Stimulated activated CD4-positive, alpha-beta T cell treated with anti-CD3 and anti-CD28 coated beads, TNF-alpha, amount 100 ng/mL, for 24 hours (primary cell): ENCODE measurements around the gene HINT2.

ENCODE experiments used
- DNase-seq, 3 experiments: peaks; one replicate each; pipeline ENCODE4 v3.0.0-alpha.2; 2020; ENCODE audit warnings: low read depth in 3 of 3

The HINT2 gene

DNA sequence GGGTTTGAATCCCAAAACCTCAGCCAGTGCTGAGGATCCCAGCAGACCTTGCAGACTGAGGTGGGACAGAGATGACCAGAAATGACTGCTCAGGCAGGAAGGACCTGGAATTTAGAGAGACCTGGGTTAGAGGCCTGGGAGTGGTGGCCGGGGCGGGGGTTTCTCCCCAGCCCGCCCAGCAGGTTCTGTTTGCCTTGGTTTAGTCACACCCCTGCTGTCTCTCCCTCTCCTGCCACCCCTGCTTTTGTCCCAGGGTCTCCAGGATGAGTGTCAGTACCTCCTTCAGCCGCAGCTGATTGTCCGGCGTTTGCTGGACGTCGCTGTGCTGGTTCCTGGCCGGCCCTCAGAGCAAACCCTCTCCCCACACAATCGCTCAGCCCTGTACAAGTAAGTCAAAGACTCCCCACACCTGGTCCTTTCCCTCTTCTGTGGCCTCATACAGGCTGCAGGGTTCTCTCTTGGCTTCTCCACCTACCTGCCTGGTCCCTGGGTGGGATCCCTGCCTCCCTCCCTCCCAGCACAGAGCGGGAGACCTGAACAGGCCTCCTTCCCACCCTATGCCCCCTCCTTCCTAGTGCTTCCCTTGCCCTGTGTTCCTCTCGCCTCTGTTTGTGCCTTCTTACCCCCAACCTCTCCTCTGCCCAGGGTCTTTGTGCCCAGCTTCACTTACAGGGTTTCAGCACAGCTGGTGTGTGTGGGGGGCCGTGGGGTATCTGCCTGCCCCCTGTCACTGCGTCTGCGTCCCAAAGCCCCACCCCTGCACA lies 26.2 kb upstream of the HINT2 start:
- no peak for DNase-seq

DNA sequence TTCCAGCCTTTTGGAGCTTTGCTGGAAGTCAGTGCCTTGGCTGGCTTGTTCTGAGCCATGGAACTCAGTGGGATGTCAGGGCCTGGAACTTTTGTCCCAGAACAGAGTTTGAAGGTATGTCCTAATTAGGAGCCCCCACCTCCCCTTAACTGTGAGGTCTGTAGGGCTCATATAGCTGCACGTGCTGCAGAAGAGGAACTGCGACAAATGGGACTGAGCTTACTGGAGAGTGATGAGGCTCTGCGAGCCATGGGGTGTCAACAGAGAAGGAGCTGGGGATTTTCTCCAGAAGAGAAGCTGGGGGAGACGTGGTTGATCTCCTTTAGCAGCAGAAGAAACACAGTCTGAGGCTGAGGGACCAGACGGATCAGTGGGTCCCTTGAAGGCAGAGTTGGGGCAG lies 25.1 kb upstream of the HINT2 start:
- DNase-seq, result no peak

DNA sequence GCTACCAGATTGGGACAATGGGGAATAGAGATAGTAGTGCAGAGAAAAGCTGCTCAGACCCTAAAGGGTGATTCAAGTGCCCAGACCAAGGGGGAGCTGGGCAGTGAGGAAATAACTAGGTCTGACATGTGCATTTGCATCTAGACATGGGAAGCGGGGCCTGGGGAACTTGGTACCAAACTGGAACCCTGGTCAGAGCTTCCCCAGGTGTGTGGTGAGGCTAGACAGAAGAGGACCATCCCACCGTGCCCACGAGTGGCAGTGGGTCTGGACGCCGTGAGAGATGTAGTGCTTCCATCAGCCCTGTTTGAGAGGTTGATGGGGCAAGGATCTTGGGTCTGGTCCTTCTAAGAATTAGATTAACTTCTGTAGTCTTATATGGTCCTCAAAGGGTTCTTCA lies 21.8 kb upstream of the HINT2 start:
- DNase-seq, result no peak

DNA sequence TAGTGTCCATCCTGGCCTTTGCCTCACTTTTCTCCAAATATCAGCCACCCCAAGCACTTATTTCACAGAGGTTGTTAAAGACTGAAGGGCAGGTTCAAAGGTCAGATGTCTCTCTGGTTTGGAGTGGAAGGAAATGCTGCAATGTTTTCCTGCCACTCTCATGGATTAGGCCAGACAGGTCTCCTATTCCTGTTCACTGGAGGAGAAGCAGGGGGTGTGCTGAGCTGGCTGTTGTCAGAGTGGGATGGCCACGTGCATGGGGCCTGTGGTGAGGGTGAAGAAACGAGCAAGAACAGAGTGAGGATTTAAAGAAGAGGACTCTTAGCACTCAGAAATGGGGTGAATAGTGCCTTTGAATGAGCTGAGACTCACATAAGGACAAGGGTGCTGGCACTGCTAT lies 20.9 kb upstream of the HINT2 start:
- DNase-seq, result no peak

DNA sequence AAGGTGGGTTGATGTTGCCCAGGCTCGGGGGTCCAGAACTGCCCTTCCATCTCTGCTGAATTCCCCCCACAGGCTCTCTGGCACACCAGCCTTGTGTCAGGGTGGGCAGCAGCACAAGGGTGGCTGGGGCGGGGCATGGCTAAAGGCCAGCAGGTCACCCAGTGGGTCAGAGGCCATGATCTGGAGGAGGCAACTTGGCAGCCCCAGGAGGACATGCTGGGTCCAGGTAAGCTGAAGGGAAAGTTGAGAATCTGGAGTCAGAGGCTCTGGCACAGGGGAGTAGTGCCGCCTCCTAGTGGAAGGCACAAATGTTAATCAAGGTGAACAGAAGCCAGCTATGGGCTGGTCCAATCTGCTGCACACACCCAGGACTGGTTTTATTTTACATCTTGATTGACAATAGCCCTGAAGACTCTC lies 20.4 kb upstream of the HINT2 start:
- no peak for DNase-seq

DNA sequence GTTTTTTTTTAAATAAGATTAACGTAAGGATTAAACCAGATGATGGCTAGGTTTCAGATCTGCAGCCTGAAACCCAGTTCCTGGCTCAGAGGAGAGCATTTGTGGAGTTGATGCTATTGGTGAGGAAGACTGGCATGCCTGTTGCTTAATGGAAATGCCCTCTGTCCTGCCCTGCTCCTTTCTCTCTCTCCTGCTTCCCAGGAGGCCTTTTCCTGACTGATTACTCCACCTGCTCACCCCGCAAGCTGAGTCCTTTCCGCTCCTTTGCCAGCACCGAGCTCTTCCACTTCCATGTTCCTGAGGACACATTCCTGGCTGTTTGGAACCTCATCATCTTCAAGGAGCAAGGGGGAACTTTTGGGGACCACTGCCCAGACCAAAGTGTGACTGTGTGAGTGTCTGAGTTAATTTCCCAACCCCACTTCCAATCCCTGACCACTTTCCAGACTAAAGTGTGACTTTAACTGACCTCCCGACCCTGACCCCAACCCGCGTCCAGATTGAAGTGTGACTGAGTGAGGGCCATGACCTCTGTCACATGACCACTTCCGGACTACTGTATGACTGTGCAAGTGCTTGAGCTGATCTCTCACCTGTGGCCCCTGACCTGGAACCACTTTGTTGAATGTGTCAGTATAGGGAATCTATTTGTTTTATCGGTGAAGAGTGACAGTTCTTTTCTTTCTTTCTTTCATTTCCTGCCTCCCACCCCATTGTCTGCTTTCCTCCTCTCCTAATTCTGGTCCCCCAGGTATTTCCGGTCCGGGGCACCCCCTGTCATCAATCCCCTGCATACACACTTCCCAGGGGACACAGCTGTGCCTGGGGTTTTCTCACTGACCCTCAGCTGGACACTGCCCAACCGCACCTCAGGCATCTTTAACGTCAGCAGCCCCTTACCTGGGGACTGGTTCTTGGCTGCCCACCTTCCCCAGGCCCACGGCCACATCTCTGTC lies 19.7 kb upstream of the HINT2 start:
- no peak for DNase-seq

DNA sequence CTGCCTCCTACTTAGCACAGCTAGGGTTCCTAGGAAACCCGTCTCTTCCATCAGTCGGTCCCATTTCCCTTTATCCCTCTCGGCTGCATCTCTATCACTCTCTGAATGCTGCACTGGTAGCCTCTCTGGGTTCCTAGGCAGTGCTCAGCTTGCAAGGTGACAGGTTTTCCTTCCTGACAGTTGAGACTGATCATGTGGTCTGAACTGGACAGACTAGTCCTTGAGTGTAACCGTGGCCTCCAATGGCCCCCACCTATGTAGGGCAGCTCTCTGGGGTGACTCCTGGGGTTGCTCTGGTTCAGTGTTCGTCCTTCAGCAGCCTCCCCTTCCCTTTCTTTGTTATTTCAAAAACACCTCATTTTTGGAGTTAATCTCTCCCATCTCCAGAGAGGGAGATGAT lies 18.0 kb upstream of the HINT2 start:
- DNase-seq, result no peak

DNA sequence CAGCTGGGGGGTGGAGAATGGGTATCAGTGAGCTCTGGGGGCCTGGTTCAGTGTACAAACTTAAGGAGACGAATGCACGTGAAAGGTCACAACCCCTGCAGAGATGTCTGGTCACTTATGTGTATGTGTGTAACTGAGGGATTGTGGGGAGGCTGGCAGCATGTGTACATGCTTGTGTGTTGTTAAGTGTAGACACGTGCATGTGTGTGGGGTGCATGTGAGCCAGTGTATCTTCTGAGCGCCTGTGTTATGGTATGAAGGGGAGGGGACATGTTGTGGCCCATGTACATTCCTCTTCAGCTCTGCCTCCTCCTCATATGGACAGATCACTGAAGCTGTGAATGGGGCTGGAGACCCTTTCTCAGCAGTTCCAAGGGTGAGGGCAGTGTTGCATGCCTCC lies 16.2 kb upstream of the HINT2 start:
- DNase-seq, result no peak

DNA sequence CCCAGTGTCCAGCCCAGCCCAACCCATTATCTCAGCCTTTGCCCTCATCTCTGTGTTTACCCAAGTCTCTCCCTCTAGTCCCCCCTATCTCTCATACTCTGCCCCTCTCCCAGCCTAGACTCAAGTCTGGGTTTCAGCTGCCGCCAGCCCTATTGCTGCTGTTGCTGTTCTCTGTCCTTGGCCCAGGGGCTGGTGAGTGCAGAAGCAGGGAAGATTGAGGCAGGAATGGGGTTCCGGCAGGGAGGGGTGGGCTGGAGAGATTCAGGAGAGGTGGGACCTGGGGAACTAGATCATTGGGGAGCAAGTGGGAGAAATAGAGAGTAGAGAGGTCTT lies 14.9 kb upstream of the HINT2 start:
- DNase-seq, result no peak

DNA sequence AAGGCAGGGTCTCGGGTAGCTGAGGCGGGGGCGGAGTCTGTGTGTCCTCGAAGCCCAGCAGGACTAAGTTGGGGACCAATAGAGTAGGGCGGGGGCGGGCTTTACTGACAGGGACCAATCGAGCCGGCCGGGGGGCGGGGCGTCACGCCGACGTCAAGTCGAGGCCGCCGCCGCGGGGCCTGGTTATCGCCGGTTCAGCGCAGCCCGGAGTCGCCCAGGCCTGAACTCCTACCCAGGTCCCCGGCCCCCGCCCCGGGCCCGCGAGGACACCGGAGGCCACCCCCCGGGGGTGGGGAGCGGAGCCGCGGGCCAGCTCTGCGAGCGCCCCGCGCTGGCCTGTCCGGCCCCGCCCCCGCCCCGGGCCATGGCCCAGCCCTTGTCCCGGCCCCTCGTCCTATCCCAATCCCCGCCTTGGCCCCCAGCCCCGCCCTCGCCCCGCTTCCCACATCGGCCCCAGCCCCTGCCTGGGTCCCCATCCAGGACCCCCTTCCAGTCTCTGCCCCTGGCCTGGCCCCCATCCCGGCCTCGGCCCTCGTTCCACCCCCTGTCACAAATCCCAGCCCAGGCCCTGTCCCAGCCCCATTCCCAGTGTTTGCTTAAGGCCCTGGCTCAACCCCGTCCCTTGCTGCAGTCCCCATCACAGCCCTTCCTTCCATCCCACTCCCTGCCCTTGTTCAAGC lies 14.4 kb upstream of the HINT2 start, which contains the start of gene TMEM8B:
TMEM8B (plus strand) TSS at position 145 of the 680 bp plus-strand sequence; CDS start at position 365, 220 bp downstream.
- DNase-seq, result peak; percentile 87 to 96 (median 90)

DNA sequence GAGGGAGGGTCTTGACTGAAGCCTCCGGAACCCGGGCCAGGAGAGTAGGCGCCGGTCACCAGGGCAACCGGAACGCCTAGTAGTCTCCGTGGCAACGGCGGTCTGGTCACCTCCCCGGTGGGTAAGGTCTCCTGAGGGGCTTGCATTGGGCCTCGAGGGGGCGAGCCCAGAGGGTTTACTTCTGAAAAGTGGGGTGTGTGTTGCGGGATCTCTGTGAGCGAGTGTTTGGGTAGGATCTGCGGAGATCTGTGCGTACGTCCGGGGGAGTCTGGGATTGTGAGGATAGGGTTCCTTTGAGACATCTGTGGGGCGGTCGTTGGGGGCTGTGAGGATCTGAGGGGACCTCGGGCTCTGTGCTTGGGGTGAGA lies 13.9 kb upstream of the HINT2 start, which contains the start of gene FAM221B:
FAM221B (minus strand) TSS at position 17 of the 368 bp plus-strand sequence. CDS start 2,571 bp downstream, outside the sequence.
- DNase-seq, result peak in 1 of 3 experiments; percentile 24

DNA sequence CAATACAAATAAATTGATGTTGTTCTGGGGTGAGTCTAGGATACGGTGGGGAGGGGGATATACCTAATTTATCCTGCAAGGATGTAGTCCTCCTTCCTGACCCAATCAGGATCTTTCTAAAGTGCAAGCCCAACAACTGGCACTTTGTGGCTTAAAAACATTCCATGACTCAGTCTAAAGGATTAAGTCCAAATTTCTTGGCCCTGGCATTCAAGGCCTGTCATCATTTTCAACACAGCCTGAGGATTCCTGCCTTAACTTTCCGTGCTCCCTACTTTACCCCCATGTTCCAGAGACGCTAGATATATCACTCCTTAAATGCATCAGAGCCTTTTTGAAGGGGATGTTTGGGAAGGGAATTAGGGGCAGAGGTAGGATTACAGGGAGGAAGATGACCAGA lies 12.6 kb upstream of the HINT2 start:
- DNase-seq, result no peak

DNA sequence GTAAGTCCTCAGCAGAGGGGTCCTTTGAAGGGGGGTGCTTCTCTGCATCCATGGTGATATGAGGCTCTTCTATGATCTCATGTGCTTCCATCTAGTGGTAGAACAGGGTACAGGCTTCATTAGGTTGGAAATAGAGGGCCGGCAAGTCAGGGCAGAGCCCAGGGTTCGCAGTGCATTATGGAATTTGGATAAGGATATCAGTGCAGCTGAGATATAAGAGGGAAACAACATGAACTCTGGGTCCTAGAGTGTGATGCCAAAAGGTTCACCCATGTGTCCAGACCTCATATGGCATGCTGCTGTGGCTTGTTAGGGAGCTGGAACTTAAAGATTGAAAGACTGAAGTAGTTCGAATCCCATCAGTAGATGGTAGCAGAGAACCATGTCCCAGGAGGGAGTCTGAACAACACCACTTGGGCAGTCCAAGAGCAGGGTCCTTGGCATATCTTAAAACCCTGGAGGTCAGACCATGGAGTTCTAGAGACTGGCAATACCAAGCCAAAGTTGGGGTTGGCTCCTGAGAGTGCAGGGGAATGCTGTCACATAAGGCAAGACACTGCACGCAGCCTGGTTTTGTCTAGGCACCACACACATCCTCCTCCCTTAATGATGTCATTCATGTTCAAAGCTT lies 11.3 kb upstream of the HINT2 start:
- DNase-seq, result no peak

DNA sequence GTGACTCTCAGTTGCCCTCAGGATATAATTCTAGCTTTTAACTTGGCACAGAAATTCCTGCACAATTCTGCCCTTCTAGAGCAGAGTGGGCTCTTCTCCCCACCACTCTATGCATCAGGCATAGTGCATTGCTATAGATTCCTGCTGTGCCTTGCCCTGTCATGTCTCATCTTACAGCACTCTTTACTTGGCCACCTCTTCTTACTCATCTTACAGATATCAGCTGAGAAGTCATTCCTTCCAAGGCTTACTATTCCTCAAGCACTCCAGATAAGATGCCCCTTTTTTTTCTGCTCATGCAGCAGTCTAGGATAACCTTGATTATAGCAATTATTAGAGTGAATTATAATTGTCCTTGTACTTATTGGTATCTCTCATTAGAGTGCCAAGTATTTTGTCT lies 8.1 kb upstream of the HINT2 start:
- DNase-seq, result no peak

DNA sequence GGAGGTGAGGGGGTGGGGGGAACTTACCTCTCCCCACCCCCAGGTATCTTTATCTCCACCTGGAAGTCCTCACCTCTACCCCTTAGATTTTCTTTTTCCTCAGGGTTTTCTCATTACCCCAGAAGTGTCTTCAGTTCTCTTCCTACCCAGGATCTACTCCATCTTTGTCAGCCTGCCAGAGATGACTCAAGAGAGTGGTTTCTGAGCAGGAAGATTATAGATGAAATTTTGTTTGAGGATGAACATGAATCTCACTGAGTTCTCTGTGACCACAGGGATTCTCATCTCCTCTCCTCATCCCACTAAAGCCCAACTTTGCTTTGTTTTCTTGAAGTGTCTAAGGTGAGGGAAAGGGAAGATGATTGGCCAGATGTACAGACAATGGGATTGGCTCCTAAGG lies 5.2 kb upstream of the HINT2 start:
- DNase-seq, result no peak

DNA sequence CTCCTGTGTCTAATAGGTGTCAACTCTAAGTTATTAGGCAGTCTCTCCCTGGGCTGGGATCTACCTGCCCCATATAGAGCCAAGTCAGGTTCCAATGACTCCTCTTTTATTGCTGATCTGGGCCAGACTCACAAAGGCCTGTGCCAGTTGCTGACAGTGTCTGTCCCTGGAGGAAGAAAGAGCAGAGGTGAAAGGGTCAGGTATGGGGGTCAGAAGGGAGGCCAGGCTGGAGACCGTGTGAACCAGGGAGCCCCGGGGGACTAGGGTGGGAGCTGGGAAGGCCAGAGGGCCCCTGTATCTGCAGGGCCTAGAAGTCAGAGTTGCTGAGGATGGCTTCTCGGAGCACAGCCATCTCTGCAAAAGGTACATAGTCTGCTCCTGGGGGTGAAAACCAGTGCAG lies 3.5 kb upstream of the HINT2 start:
- DNase-seq, result no peak

DNA sequence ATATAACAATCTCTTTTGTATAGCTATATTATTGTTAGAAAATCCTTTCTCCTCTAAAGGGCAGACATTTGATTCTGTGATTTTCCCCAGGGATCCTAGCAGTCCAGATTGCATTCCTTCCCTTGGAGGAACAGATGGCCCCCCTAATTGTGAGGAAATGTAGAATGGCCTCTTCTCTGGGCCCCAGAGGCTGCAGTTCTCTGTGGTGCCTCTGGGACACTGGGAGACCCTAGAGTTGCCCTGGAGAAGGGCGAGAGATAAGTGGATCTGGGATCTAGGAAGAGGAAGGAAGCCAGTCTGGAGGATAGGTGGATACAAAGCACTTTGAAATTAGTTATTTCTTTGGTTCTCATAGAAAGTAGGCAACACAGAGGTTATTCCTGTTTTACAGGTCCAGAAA lies 1.9 kb upstream of the HINT2 start:
- DNase-seq, result no peak

DNA sequence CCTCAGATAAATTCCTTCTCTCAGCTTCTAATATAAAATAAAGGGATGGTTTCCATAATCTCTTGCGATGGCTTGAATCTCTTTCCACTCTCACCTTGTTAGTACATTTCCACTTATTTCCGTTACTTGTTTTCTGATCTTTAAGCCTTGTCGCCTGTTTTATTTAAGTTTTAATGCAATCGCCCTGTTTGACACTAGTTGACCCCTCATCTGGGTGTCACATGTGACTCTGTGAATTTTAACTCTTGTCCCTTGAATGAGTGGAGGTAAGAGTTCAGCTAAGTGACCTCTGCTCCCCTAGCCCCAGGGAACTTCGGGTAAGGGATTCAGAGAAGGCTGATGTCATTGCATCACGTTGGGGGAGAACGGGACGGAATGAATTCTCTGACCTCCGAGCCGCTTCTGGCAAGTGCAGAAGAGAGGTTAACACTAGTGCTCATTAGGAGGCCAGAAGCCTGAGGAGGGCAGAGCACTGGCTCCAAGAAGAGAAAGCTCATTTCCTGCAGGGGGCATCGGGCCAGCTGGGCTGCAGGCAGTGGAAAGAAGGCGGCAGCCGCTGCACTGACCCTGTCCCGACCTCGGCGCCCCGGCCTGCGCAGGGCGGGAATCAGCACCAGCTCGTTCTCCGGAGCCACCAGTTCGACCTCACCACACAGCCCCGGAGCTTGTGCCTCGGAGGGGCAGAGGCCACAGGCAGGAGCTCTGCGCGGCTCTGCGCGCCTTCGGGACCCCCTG lies 569 bp downstream of the HINT2 start:
- DNase-seq, result peak in 1 of 3 experiments; percentile 32

DNA sequence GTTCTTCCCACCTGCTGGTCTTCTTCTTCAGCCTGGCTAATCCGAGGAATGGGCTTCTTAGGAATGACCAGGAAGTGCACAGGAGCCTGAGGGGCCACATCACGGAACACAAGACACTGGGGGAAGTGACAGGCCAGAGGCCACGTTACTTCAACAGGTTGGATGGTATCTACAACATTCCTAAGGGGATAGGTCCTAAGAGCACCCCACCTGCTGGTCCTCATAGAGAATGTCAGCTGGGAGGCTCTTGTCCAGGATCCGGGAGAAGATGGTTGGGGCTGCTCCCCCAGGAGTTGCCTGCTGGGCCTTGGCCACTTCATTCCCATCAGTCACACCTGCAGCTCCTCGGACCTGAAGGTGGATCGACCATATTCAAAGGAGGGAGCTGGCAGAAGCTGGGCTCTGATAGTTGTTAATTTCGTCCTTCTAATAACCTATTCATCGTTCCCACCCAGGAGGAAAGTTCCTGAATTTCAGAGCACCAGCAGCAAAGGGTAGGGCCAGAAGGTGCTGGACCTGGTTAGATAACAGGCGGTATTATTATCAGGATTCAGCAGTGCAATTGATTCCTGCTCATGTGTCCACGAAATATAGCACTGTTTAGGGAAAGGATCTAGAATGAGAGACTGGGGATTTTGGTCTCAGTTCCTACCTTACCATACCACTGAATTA lies 1.3 kb downstream of the HINT2 start:
- no peak for DNase-seq

DNA sequence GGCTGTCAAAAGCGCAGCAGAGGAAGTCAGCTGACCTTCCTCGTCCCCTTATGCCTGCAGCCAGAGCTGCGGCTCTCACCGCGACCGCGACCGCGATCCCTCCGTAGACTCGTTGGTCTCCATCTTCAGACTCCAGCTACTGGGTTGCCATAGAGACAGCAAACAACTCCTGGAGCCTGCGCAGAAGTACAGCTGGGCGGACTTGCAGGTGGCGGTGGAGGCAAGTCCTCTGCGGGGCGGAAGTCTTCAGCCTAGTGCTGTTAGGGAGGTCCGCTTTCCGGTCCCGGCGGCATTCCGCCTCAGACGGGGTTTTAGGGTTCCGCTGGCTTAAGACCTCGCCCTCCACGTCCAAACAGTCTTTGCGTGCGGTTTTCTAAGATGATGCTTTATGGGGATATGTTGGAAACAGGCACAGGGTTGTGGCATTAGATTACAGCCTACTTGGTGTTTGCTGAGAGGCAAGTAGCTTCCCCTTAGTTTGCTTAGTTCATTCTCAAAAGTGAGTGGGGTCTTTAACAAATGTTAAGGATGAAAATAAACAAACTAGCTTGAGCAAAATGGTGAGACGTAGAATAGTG lies 2.7 kb downstream of the HINT2 start, which contains the start of gene SPAG8:
SPAG8 (minus strand) TSS at position 238 of the 578 bp plus-strand sequence; CDS start at position 123, 115 bp downstream.
- DNase-seq, result peak; percentile 83 to 93 (median 91)
